Activated T-cell treated with anti-CD3 and anti-CD28 coated beads, Interleukin-2, amount 50 U/mL, for 72 hours (primary cell): Measurements from ENCODE around the gene PTPRD. TPM values are rescaled to one million over a fixed set of nuclear protein-coding genes. Genes with fewer than 3 reads are reported as not detected.

Experiments
- ATAC-seq, 2 donors: fragments of 150-1000 bp; cut with Tn5 transposase; replicated peaks in 1 of 2; 2 replicates each; pipeline ENCODE4 v1.10.0; 2021; ENCODE audit warnings: moderate library complexity in 2 of 2, mild to moderate bottlenecking in 1 of 2
- DNase-seq, 2 donors: peaks; one replicate each; pipeline ENCODE4 v3.0.0; 2021 to 2022; ENCODE audit warnings: mixed read lengths in 1 of 2
- H3K27ac Mint-ChIP-seq: one replicate; pipeline ENCODE4 v1.8.0; 2022; ENCODE audit warnings: mild to moderate bottlenecking, moderate library complexity, mixed read lengths
- H3K27me3 Mint-ChIP-seq: one replicate; pipeline ENCODE4 v1.8.0; 2022; ENCODE audit warnings: low read depth, mixed read lengths
- H3K36me3 Mint-ChIP-seq, 2 donors: one replicate each; pipeline ENCODE4 v1.8.0; 2022; ENCODE audit warnings: mixed read lengths in 2 of 2, mild to moderate bottlenecking in 1 of 2; ENCODE audit not compliant: insufficient read depth in 2 of 2
- H3K4me1 Mint-ChIP-seq: one replicate; pipeline ENCODE4 v1.8.0; 2022; ENCODE audit warnings: low read depth, mixed read lengths
- H3K4me3 Mint-ChIP-seq, 2 donors: one replicate each; pipeline ENCODE4 v1.8.0; 2022; ENCODE audit warnings: mild to moderate bottlenecking in 2 of 2, mixed read lengths in 2 of 2, moderate library complexity in 2 of 2
- H3K9me3 Mint-ChIP-seq, 2 donors: one replicate each; pipeline ENCODE4 v1.8.0; 2022; ENCODE audit warnings: mixed read lengths in 2 of 2
- total RNA-seq, 2 donors: library from RNA; stranded (reverse); gene quantifications; one replicate each; pipeline ENCODE4 v1.2.3, GENCODE V29; 2022

Gene PTPRD
- total RNA-seq, 2 donors from 2014 or later, result 0.44 TPM; not detected in 1

DNA sequence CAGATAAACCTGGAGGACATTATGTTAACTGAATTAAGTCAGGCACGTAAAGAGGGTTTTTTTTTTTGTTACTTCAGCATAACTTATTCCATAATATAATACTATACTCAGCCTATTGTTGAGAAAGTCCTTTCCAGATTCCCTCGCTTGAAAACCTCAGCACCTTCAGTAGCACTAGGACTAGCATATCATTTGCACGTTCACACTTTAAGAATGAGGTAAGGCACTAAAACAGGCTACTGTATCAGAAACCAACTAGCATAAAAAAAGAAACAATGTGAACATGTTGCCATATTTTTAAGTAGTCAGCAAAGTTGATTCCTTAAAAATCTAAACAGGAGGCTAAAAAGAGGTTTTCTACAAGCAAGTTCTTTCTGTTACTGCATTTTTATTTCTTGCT is 504.0 kb downstream of the PTPRD start:
- DNase-seq, result no peak
- no peak for ATAC-seq
- H3K9me3 Mint-ChIP-seq, result peaks cover 3 to 4% of the 10 kb centered on the region in 2 donors
- no peaks in the 10 kb centered on the region for H3K36me3 Mint-ChIP-seq
- no peak overlapping the region for H3K27ac Mint-ChIP-seq
- H3K4me1 Mint-ChIP-seq, result no peaks in the 10 kb centered on the region
- no peaks in the 10 kb centered on the region for H3K27me3 Mint-ChIP-seq
- no peak overlapping the region for H3K4me3 Mint-ChIP-seq

GRCh38 chr9:10104774-10105173 is 508.0 kb downstream of the PTPRD start:
- Mint-ChIP-seq H3K4me1 (no peaks in the 10 kb centered on the region), H3K4me3 (no peak overlapping the region), H3K27ac (no peak overlapping the region), H3K9me3 (peaks cover 0 to 3% of the 10 kb centered on the region in 2 donors), H3K36me3 (no peaks in the 10 kb centered on the region), H3K27me3 (no peaks in the 10 kb centered on the region)
- ATAC-seq (no peak), DNase-seq (no peak)

GRCh38 chr9:10095208-10095607 is 517.6 kb downstream of the PTPRD start:
- ATAC-seq, result no peak
- Mint-ChIP-seq H3K4me3 (no peak overlapping the region), H3K4me1 (no peaks in the 10 kb centered on the region), H3K27me3 (no peaks in the 10 kb centered on the region), H3K9me3 (peaks cover 1 to 4% of the 10 kb centered on the region in 2 donors), H3K27ac (no peak overlapping the region), H3K36me3 (no peaks in the 10 kb centered on the region)
- DNase-seq, result no peak

GRCh38 chr9:10094563-10094962 is 518.2 kb downstream of the PTPRD start:
- Mint-ChIP-seq H3K4me3 (no peak overlapping the region), H3K9me3 (peaks cover 1 to 4% of the 10 kb centered on the region in 2 donors), H3K27me3 (no peaks in the 10 kb centered on the region), H3K36me3 (no peaks in the 10 kb centered on the region), H3K27ac (no peak overlapping the region), H3K4me1 (no peaks in the 10 kb centered on the region)
- no peak for DNase-seq
- no peak for ATAC-seq

- no peak overlapping the region for H3K27ac Mint-ChIP-seq
- ATAC-seq, result no peak
Observed at GRCh38 chr9:10080012-10080411, 532.8 kb downstream of the PTPRD start.

DNA sequence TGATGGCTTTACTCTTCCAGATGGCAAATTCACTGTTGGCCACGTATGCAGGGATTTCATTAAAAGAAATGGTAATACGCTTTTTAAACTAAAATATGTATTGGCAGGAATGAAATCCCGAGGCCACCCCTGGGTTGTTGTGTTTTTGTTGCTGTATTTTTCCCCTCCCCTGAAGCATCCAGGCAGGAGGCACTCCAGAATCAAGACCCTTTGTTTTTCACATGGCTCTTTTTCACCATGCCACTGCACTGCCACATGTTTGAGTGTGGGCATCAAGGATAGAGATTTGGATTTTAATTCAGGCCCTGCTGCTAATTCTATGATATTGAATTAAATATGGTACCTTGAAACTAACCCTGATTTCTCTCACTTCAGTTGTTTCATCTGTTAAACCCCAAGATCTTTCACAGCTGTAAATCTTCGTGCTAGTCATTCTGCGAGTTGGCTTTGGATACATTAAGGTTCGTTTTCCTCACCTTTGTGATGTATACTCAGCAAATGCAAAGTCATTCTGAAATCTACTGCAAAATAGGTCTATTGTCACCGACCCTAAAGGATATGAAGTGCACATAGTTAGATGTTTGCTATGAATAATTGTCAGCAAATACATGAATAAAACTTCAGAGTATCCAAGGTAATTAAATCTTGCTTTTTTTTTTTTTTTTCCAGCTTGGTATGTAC is 533.4 kb downstream of the PTPRD start:
- peaks cover 7 to 10% of the 10 kb centered on the region in 2 donors for H3K9me3 Mint-ChIP-seq
- no peak overlapping the region for H3K4me3 Mint-ChIP-seq
- no peaks in the 10 kb centered on the region for H3K4me1 Mint-ChIP-seq
- H3K27ac Mint-ChIP-seq, result no peak overlapping the region
- DNase-seq (no peak), ATAC-seq (no peak)
- H3K36me3 Mint-ChIP-seq, result no peaks in the 10 kb centered on the region
- no peaks in the 10 kb centered on the region for H3K27me3 Mint-ChIP-seq

More at GRCh38 chr9:10080012-10080411, 532.8 kb downstream of the PTPRD start:
- Mint-ChIP-seq H3K4me3 (no peak overlapping the region), H3K9me3 (peaks cover 7 to 10% of the 10 kb centered on the region in 2 donors), H3K27me3 (no peaks in the 10 kb centered on the region), H3K36me3 (no peaks in the 10 kb centered on the region), H3K4me1 (no peaks in the 10 kb centered on the region)
- no peak for DNase-seq

DNA sequence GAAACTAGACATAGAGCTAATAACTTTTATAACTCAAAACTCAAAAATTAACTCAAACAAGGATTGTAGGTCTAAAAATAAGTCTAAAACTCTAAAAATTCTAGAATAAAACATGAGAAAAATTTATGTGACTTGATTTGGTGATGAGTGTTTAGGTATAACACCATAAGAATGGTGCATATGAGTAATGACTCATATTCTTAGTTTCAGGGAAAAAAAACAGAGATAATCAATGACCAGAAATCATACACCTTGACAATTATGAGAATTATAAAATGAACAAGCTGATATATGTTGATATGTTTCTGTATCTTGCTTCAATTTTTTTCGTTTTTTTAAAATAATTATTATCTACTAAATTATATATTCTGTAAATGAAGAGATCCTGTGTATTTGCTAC is 541.2 kb downstream of the PTPRD start:
- Mint-ChIP-seq H3K4me3 (no peak overlapping the region), H3K4me1 (no peaks in the 10 kb centered on the region), H3K27me3 (no peaks in the 10 kb centered on the region), H3K36me3 (no peaks in the 10 kb centered on the region), H3K27ac (no peak overlapping the region), H3K9me3 (peaks cover 6% of the 10 kb centered on the region in 2 donors)
- ATAC-seq, result no peak
- DNase-seq, result no peak

GRCh38 chr9:10062629-10063395 is 550.0 kb downstream of the PTPRD start:
- Mint-ChIP-seq H3K27ac (no peak overlapping the region), H3K36me3 (no peaks in the 10 kb centered on the region), H3K4me3 (no peak overlapping the region), H3K27me3 (no peaks in the 10 kb centered on the region), H3K4me1 (no peaks in the 10 kb centered on the region), H3K9me3 (no peaks in the 10 kb centered on the region)
- ATAC-seq, result no peak
- DNase-seq, result no peak

DNA sequence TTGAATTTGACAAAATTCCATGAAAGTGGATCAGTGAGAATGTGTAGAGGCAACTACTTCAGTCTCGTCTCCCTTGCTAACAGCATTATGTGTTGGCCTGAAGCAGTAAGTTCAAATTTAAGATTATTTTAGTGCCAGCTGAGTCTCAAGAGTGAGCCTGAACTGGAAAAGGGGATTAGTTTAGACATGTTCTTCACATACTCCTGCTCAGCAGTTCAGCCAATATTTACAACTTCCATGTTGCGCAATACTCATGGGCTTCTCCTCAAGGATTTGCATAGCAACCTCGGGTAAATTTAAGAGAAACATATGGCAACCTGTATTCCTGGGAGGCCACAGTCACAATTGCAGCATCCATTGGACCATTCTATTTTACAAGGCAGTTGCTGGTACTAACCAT is 553.8 kb downstream of the PTPRD start:
- Mint-ChIP-seq H3K4me3 (no peak overlapping the region), H3K9me3 (no peaks in the 10 kb centered on the region), H3K4me1 (no peaks in the 10 kb centered on the region), H3K36me3 (no peaks in the 10 kb centered on the region), H3K27me3 (no peaks in the 10 kb centered on the region), H3K27ac (no peak overlapping the region)
- ATAC-seq (no peak), DNase-seq (no peak)

GRCh38 chr9:10055886-10056395 is 556.9 kb downstream of the PTPRD start:
- no peak for DNase-seq
- no peak for ATAC-seq
- H3K4me1 Mint-ChIP-seq, result no peaks in the 10 kb centered on the region

GRCh38 chr9:10054456-10054855 is 558.3 kb downstream of the PTPRD start:
- H3K27me3 Mint-ChIP-seq, result no peaks in the 10 kb centered on the region
- no peak overlapping the region for H3K27ac Mint-ChIP-seq
- H3K4me1 Mint-ChIP-seq, result no peaks in the 10 kb centered on the region
- no peak for ATAC-seq
- H3K9me3 Mint-ChIP-seq, result peaks cover 1% of the 10 kb centered on the region in 2 donors
- H3K36me3 Mint-ChIP-seq, result no peaks in the 10 kb centered on the region
- DNase-seq, result no peak
- H3K4me3 Mint-ChIP-seq, result no peak overlapping the region

More at GRCh38 chr9:10055886-10056395, 556.9 kb downstream of the PTPRD start:
- Mint-ChIP-seq H3K27ac (no peak overlapping the region), H3K27me3 (no peaks in the 10 kb centered on the region), H3K4me3 (no peak overlapping the region), H3K36me3 (no peaks in the 10 kb centered on the region), H3K9me3 (no peaks in the 10 kb centered on the region)

DNA sequence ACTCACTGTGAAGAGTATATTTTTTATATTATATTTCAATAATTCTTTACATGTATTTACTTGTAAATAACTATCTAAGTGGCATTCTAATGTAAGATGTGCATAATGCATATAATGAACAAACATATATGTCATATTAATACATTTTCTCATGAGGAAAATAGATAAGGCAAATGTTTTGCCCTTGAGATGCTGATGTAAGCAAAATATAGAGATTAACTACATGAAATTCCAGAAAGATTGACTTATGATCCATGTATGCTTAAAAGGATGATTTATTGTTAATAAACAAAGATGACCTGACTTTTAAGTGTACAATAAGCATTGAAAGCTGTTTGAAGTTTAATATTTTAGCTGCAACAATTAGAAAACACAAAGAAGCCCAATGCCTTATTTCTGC is 559.9 kb downstream of the PTPRD start:
- ATAC-seq (no peak), DNase-seq (no peak)
- Mint-ChIP-seq H3K4me1 (no peaks in the 10 kb centered on the region), H3K4me3 (no peak overlapping the region), H3K9me3 (peaks cover 1% of the 10 kb centered on the region in 2 donors), H3K27me3 (no peaks in the 10 kb centered on the region), H3K27ac (no peak overlapping the region), H3K36me3 (no peaks in the 10 kb centered on the region)

GRCh38 chr9:10052181-10052580 is 560.6 kb downstream of the PTPRD start:
- no peak for DNase-seq
- no peak overlapping the region for H3K4me3 Mint-ChIP-seq
- no peak for ATAC-seq
- H3K27ac Mint-ChIP-seq, result no peak overlapping the region
- peaks cover 1% of the 10 kb centered on the region in 2 donors for H3K9me3 Mint-ChIP-seq
- no peaks in the 10 kb centered on the region for H3K27me3 Mint-ChIP-seq
- no peaks in the 10 kb centered on the region for H3K4me1 Mint-ChIP-seq
- H3K36me3 Mint-ChIP-seq, result no peaks in the 10 kb centered on the region
